K562 (cell line): ENCODE measurements around the gene ZFAND6. TPM values are rescaled to one million over a fixed set of nuclear protein-coding genes. Genes with fewer than 3 reads are reported as not detected.

Experiments
- E4F1 ChIP-seq: fragments of 250-450 bp; sonication (Bioruptor Pico); IDR thresholded peaks from 2 replicates; pipeline ENCODE4 v1.5.0; 2021; ENCODE audit warnings: mild to moderate bottlenecking, borderline replicate concordance
- HNRNPUL1 ChIP-seq: fragments of 200-400 bp; formaldehyde crosslinking; IDR thresholded peaks from 2 replicates; pipeline ENCODE4 v1.6.1; 2017; ENCODE audit warnings: low read length
- SP1 ChIP-seq: sonication (generic); formaldehyde crosslinking; IDR thresholded peaks from 2 replicates; pipeline ENCODE4 v1.8.1; 2022; ENCODE audit warnings: mild to moderate bottlenecking, missing genetic modification reagents
- TEAD1 ChIP-seq, 2 experiments: fragments of 450-650 bp in 1 of 2; sonication (generic) in 1 of 2; formaldehyde crosslinking; IDR thresholded peaks; 2 replicates each; pipeline versions ENCODE4 v1.4.0 to v1.8.0; 2020 to 2022; ENCODE audit warnings: mild to moderate bottlenecking in 2 of 2, missing genetic modification reagents in 1 of 2
- TRIM28 ChIP-seq: fragments of 450-650 bp; IDR thresholded peaks from 2 replicates; pipeline ENCODE4 v1.6.1; 2017
- ZNF592 ChIP-seq: fragments of 450-650 bp; IDR thresholded peaks from 2 replicates; pipeline ENCODE4 v1.6.1; 2017; ENCODE audit warnings: antibody characterized with exemption, mild to moderate bottlenecking
- polyA plus RNA-seq, 8 experiments: library from polyadenylated mRNA; depleted of rRNA in 4 of 8; stranded (reverse) in 5 of 8; unstranded in 3 of 8; fragments of >200 nt; fragmentation: Nextera tagmentation in 2 of 8; fragmentation: Illumina TruSeq in 1 of 8; extraction: Ambion mirVana in 2 of 8; extraction: Trizol in 1 of 8; gene quantifications; 2 replicates each; pipeline versions ENCODE4 v1.2.1 to v1.2.3, GENCODE V29; 2011 to 2014; ENCODE audit warnings: inconsistent platforms in 1 of 8, missing spikeins in 1 of 8
- total RNA-seq, 7 experiments: library from RNA; depleted of rRNA in 6 of 7; stranded (reverse); fragments of >200 nt in 6 of 7; fragmentation: Illumina TruSeq in 2 of 7; extraction: Trizol in 2 of 7; gene quantifications; 2 replicates each; pipeline versions ENCODE4 v1.2.1 to v1.2.3, GENCODE V29; 2011 to 2021; ENCODE audit warnings: low replicate concordance in 1 of 7
- TF ChIP-seq, protein P1 (sequence below): fragments of 450-650 bp; IDR thresholded peaks from 2 replicates; pipeline ENCODE4 v1.6.1; 2016; ENCODE audit warnings: mild to moderate bottlenecking
- TF ChIP-seq, protein P2 (sequence below), 2 experiments: fragments of 450-650 bp in 1 of 2; sonication (generic) in 1 of 2; formaldehyde crosslinking in 1 of 2; IDR thresholded peaks; 2 replicates each; pipeline versions ENCODE4 v1.7.1 to v1.9.0; 2016 to 2022; ENCODE audit warnings: inconsistent platforms in 1 of 2, mild to moderate bottlenecking in 1 of 2, missing genetic modification reagents in 1 of 2

Gene ZFAND6
- total and polyA plus RNA-seq, 9 of the 15 experiments (the other 6 are each of a cell fraction or from before 2014, with no cell fraction given): 53.9 to 206 (median 88.9) TPM

- TF ChIP-seq, protein P1, sequence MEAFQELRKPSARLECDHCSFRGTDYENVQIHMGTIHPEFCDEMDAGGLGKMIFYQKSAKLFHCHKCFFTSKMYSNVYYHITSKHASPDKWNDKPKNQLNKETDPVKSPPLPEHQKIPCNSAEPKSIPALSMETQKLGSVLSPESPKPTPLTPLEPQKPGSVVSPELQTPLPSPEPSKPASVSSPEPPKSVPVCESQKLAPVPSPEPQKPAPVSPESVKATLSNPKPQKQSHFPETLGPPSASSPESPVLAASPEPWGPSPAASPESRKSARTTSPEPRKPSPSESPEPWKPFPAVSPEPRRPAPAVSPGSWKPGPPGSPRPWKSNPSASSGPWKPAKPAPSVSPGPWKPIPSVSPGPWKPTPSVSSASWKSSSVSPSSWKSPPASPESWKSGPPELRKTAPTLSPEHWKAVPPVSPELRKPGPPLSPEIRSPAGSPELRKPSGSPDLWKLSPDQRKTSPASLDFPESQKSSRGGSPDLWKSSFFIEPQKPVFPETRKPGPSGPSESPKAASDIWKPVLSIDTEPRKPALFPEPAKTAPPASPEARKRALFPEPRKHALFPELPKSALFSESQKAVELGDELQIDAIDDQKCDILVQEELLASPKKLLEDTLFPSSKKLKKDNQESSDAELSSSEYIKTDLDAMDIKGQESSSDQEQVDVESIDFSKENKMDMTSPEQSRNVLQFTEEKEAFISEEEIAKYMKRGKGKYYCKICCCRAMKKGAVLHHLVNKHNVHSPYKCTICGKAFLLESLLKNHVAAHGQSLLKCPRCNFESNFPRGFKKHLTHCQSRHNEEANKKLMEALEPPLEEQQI: no peak
- no peak for TF ChIP-seq SP1
- TF ChIP-seq, protein P2, sequence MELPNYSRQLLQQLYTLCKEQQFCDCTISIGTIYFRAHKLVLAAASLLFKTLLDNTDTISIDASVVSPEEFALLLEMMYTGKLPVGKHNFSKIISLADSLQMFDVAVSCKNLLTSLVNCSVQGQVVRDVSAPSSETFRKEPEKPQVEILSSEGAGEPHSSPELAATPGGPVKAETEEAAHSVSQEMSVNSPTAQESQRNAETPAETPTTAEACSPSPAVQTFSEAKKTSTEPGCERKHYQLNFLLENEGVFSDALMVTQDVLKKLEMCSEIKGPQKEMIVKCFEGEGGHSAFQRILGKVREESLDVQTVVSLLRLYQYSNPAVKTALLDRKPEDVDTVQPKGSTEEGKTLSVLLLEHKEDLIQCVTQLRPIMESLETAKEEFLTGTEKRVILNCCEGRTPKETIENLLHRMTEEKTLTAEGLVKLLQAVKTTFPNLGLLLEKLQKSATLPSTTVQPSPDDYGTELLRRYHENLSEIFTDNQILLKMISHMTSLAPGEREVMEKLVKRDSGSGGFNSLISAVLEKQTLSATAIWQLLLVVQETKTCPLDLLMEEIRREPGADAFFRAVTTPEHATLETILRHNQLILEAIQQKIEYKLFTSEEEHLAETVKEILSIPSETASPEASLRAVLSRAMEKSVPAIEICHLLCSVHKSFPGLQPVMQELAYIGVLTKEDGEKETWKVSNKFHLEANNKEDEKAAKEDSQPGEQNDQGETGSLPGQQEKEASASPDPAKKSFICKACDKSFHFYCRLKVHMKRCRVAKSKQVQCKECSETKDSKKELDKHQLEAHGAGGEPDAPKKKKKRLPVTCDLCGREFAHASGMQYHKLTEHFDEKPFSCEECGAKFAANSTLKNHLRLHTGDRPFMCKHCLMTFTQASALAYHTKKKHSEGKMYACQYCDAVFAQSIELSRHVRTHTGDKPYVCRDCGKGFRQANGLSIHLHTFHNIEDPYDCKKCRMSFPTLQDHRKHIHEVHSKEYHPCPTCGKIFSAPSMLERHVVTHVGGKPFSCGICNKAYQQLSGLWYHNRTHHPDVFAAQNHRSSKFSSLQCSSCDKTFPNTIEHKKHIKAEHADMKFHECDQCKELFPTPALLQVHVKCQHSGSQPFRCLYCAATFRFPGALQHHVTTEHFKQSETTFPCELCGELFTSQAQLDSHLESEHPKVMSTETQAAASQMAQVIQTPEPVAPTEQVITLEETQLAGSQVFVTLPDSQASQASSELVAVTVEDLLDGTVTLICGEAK (IDR thresholded peaks at IDR 0.05): peak; percentile 18; the same call in 1 of the 2 replicates
- TF ChIP-seq, protein P2 (CRISPR knock-in tag; IDR thresholded peaks at IDR 0.05): no peak
- TF ChIP-seq TRIM28: no peak
- no peak for TF ChIP-seq ZNF592
- no peak for TF ChIP-seq HNRNPUL1
- no peak for TF ChIP-seq E4F1 (CRISPR knock-in tag)
- TF ChIP-seq TEAD1 (CRISPR knock-in tag; IDR thresholded peaks at IDR 0.05): no peak
These were observed 92.1 kb downstream of the ZFAND6 start (continued) for GRCh38 chr15:80151576-80151975.
